K562 (cell line): Measurements from ENCODE around the gene LRRC74B. TPM values are rescaled to one million over a fixed set of nuclear protein-coding genes. Genes with fewer than 3 reads are reported as not detected.

Source experiments
- ARID3B ChIP-seq: fragments of 250-450 bp; sonication (Bioruptor Pico); IDR thresholded peaks from 2 replicates; pipeline ENCODE4 v1.4.0; 2020; ENCODE audit warnings: borderline replicate concordance
- KLF16 ChIP-seq: IDR thresholded peaks from 2 replicates; pipeline ENCODE4 v1.6.1; 2016; ENCODE audit warnings: antibody characterized with exemption
- MTA2 ChIP-seq: fragments of 450-650 bp; IDR thresholded peaks from 2 replicates; pipeline ENCODE4 v1.6.1; 2016; ENCODE audit warnings: low read depth
- MYBL2 ChIP-seq, 2 experiments: fragments of 450-650 bp in 1 of 2; sonication (generic) in 1 of 2; formaldehyde crosslinking in 1 of 2; IDR thresholded peaks; 2 replicates each; pipeline versions ENCODE4 v1.6.1 to v1.8.1; 2017 to 2022; ENCODE audit warnings: borderline replicate concordance in 1 of 2, inconsistent platforms in 1 of 2, low read depth in 1 of 2, mild to moderate bottlenecking in 1 of 2, missing genetic modification reagents in 1 of 2, moderate library complexity in 1 of 2
- POLR2A ChIP-seq: fragments of 450-650 bp; conservative IDR thresholded peaks from 2 replicates; pipeline ENCODE4 v1.6.1; 2016
- PYGO2 ChIP-seq: fragments of 450-650 bp; IDR thresholded peaks from 2 replicates; pipeline ENCODE4 v1.6.1; 2016; ENCODE audit warnings: mild to moderate bottlenecking, missing genetic modification characterization, moderate library complexity, missing compliant biosample characterization
- RBFOX2 ChIP-seq: fragments of 200-400 bp; formaldehyde crosslinking; IDR thresholded peaks from 2 replicates; pipeline ENCODE4 v1.6.1; 2017; ENCODE audit warnings: low read depth, mild to moderate bottlenecking, low read length, moderate library complexity
- TCF3 ChIP-seq: sonication (generic); formaldehyde crosslinking; IDR thresholded peaks from 2 replicates; pipeline ENCODE4 v1.4.0; 2020; ENCODE audit warnings: mild to moderate bottlenecking, missing genetic modification reagents
- VEZF1 ChIP-seq: fragments of 200-800 bp; sonication (Bioruptor generic); IDR thresholded peaks from 2 replicates; pipeline ENCODE4 v1.6.1; 2017; ENCODE audit warnings: missing genetic modification characterization, missing compliant biosample characterization
- ZBTB49 ChIP-seq: sonication (generic); formaldehyde crosslinking; IDR thresholded peaks from 2 replicates; pipeline ENCODE4 v1.8.0; 2022; ENCODE audit warnings: missing genetic modification reagents, mild to moderate bottlenecking, borderline replicate concordance
- ZFP1 ChIP-seq: fragments of 450-650 bp; formaldehyde crosslinking; IDR thresholded peaks from 2 replicates; pipeline ENCODE4 v1.4.0; 2020; ENCODE audit warnings: mild to moderate bottlenecking, mixed read lengths
- polyA plus RNA-seq, 8 experiments: library from polyadenylated mRNA; depleted of rRNA in 4 of 8; stranded (reverse) in 5 of 8; unstranded in 3 of 8; fragments of >200 nt; fragmentation: Nextera tagmentation in 2 of 8; fragmentation: Illumina TruSeq in 1 of 8; extraction: Ambion mirVana in 2 of 8; extraction: Trizol in 1 of 8; gene quantifications; 2 replicates each; pipeline versions ENCODE4 v1.2.1 to v1.2.3, GENCODE V29; 2011 to 2014; ENCODE audit warnings: inconsistent platforms in 1 of 8, missing spikeins in 1 of 8
- total RNA-seq, 7 experiments: library from RNA; depleted of rRNA in 6 of 7; stranded (reverse); fragments of >200 nt in 6 of 7; fragmentation: Illumina TruSeq in 2 of 7; extraction: Trizol in 2 of 7; gene quantifications; 2 replicates each; pipeline versions ENCODE4 v1.2.1 to v1.2.3, GENCODE V29; 2011 to 2021; ENCODE audit warnings: low replicate concordance in 1 of 7

The LRRC74B gene
- total and polyA plus RNA-seq, 9 of the 15 experiments (the other 6 are each of a cell fraction or from before 2014, with no cell fraction given), result not detected

GRCh38 chr22:21080435-21081137 lies 34.8 kb downstream of the LRRC74B start (continued):
- no peak for TF ChIP-seq POLR2A
- TF ChIP-seq RBFOX2, result 0 out of 2 replicates have a peak, but pooled peaks have one; percentile 20
- TF ChIP-seq ZFP1 (CRISPR knock-in tag), result no peak
- TF ChIP-seq MTA2, result no peak
- no peak for TF ChIP-seq VEZF1
- TF ChIP-seq KLF16, result no peak
- TF ChIP-seq PYGO2, result no peak
- TF ChIP-seq MYBL2 (IDR thresholded peaks at IDR 0.05; ENCODE audit: low read depth), result no peak
- TF ChIP-seq MYBL2 (CRISPR knock-in tag; IDR thresholded peaks at IDR 0.05; ENCODE audit: borderline replicate concordance), result no peak
- no peak for TF ChIP-seq TCF3 (CRISPR knock-in tag)
- TF ChIP-seq ZBTB49 (CRISPR knock-in tag), result no peak
- no peak for TF ChIP-seq ARID3B (CRISPR knock-in tag)
- TF ChIP-seq, all 486 proteins: peak for 27
